Subcutaneous adipose tissue (tissue), 4 donors: Measurements from ENCODE around the gene ASAP2. TPM values are rescaled to one million over a fixed set of nuclear protein-coding genes. Genes with fewer than 3 reads are reported as not detected.

Source experiments
- CTCF ChIP-seq: fragments of 450-650 bp; IDR thresholded peaks from one replicate; pipeline ENCODE4 v1.5.1; 2016; ENCODE audit warnings: low read depth, mild to moderate bottlenecking, control low read depth, antibody characterized with exemption, moderate library complexity
- total RNA-seq, 4 donors: library from RNA; depleted of rRNA; stranded (reverse); fragments of >200 nt; gene quantifications; one replicate each; pipeline ENCODE4 v1.1.0, GENCODE V29; 2016

ASAP2 gene
- total RNA-seq, 4 donors from 2014 or later, result 25.2 to 44.3 (median 33.8) TPM

- TF ChIP-seq CTCF, result no peak
These were observed 17.8 kb upstream of the ASAP2 start for GRCh38 chr2:9188823-9189222.

- TF ChIP-seq CTCF, result no peak
These were observed 16.7 kb upstream of the ASAP2 start for GRCh38 chr2:9189901-9190300.

- no peak for TF ChIP-seq CTCF
These were observed 15.6 kb upstream of the ASAP2 start for GRCh38 chr2:9191041-9191481.

- TF ChIP-seq CTCF, result no peak
These were observed 13.9 kb upstream of the ASAP2 start for GRCh38 chr2:9192712-9193111.

- TF ChIP-seq CTCF, result no peak
These were observed 12.3 kb upstream of the ASAP2 start for GRCh38 chr2:9194352-9194751.

- no peak for TF ChIP-seq CTCF
These were observed 10.0 kb upstream of the ASAP2 start for GRCh38 chr2:9196637-9197036.

GRCh38 chr2:9197916-9198315 is 8.7 kb upstream of the ASAP2 start:
- no peak for TF ChIP-seq CTCF
